BLaER1 treated with 17β-estradiol and CSF1 and Interleukin-3, amounts not matched to agents 10 nM and 100 nM (cell line): ENCODE data around the gene SLIRP.
"Not testable (repeated sequence)": the region's sequence is repeated elsewhere in the genome, so short reads cannot be mapped to it uniquely, and the experiment has no call there.

Source experiments
- H3K27ac ChIP-seq, 11 experiments: shearing (Covaris generic); formaldehyde crosslinking; 2 replicates each; pipeline ENCODE4 v1.8.1; 2022
- H3K27me3 ChIP-seq, 11 experiments: shearing (Covaris generic); formaldehyde crosslinking; 2 replicates each; pipeline ENCODE4 v1.8.1; 2022
- H3K36me3 ChIP-seq, 11 experiments: shearing (Covaris generic); formaldehyde crosslinking; 2 replicates each; pipeline ENCODE4 v1.8.1; 2022
- H3K4me1 ChIP-seq, 10 experiments: shearing (Covaris generic); formaldehyde crosslinking; 2 replicates each; pipeline ENCODE4 v1.8.1; 2022
- H3K4me2 ChIP-seq, 11 experiments: shearing (Covaris generic); formaldehyde crosslinking; 2 replicates each; pipeline ENCODE4 v1.8.1; 2022
- H3K4me3 ChIP-seq, 10 experiments: shearing (Covaris generic); formaldehyde crosslinking; 2 replicates each; pipeline ENCODE4 v1.8.1; 2022
- H3K9ac ChIP-seq, 11 experiments: shearing (Covaris generic); formaldehyde crosslinking; 2 replicates each; pipeline ENCODE4 v1.8.1; 2022
- H3K9me3 ChIP-seq, 11 experiments: shearing (Covaris generic); formaldehyde crosslinking; replicated peaks in 1 of 11; 2 replicates each; pipeline ENCODE4 v1.8.1; 2022
- H4K20me1 ChIP-seq, 11 experiments: shearing (Covaris generic); formaldehyde crosslinking; 2 replicates each; pipeline ENCODE4 v1.8.1; 2022
- Cebpa-rat ChIP-seq, 11 experiments: shearing (Covaris generic); IDR thresholded peaks; 2 replicates each; pipeline ENCODE4 v1.8.1; 2022

The SLIRP gene

GRCh38 chr14:77707724-77708408, at the start of gene SLIRP, which contains the start of gene ALKBH1:
Gene SLIRP (plus strand): TSS chr14:77708103. CDS start chr14:77708112, 9 bp downstream.
Gene ALKBH1 (minus strand): TSS chr14:77708023. CDS start chr14:77708004, 19 bp downstream.
- peak within 1 kb of the TSS; percentile 79 to 91 (median 87) for H3K9ac ChIP-seq
- H3K27me3 ChIP-seq, result no peaks in the 10 kb centered on the region
- H3K4me2 ChIP-seq, result peak within 1 kb of the TSS; percentile 91 to 97 (median 95)
- TF ChIP-seq Cebpa-rat (IDR thresholded peaks at IDR 0.05), result no peak
- H3K9me3 ChIP-seq, result no peaks in the 10 kb centered on the region
- peak within 1 kb of the TSS; percentile 40 to 87 (median 83); a peak in 21 of 22 replicates for H3K27ac ChIP-seq
- H4K20me1 ChIP-seq, result peaks cover 0 to 78% (median 48%) of the 10 kb centered on the region in 11 experiments; a peak in 20 of 22 replicates
- H3K4me3 ChIP-seq, result peak within 1 kb of the TSS; percentile 84 to 99 (median 96)
- peaks cover 30 to 39% (median 35%) of the 10 kb centered on the region in 10 experiments for H3K4me1 ChIP-seq
- peaks cover 51 to 74% (median 65%) of the 10 kb centered on the region in 11 experiments for H3K36me3 ChIP-seq

GRCh38 chr14:77659831-77660230, 48.1 kb upstream of the SLIRP start:
- Histone ChIP-seq H3K27me3 (no peaks in the 10 kb centered on the region), H3K9ac (peak overlapping the region; percentile 33 to 77 (median 68)), H3K36me3 (no peaks in the 10 kb centered on the region), H4K20me1 (no peaks in the 10 kb centered on the region), H3K4me2 (peak overlapping the region; percentile 69 to 96 (median 86)), H3K27ac (peak overlapping the region; percentile 73 to 89 (median 85)), H3K4me1 (peaks cover 66 to 82% (median 73%) of the 10 kb centered on the region in 10 experiments), H3K9me3 (0 out of 22 replicates have a peak, but pooled peaks cover 0 to 3% (median 0%) of the 10 kb centered on the region in 11 experiments), H3K4me3 (peak overlapping the region in 8 of 10 experiments; percentile 38 to 62 (median 46); a peak in 14 of 20 replicates)
- peak in 9 of 11 experiments; percentile 9 to 85 (median 60); a peak in 9 of 22 replicates for TF ChIP-seq Cebpa-rat (IDR thresholded peaks at IDR 0.05)

GRCh38 chr14:77660754-77661153, 47.1 kb upstream of the SLIRP start:
- Histone ChIP-seq H3K4me2 (peak overlapping the region; percentile 69 to 96 (median 86)), H3K9me3 (0 out of 22 replicates have a peak, but pooled peaks cover 0 to 3% (median 0%) of the 10 kb centered on the region in 11 experiments), H3K4me3 (peak overlapping the region; percentile 1 to 62 (median 43); a peak in 18 of 20 replicates), H4K20me1 (no peaks in the 10 kb centered on the region), H3K4me1 (peaks cover 57 to 73% (median 64%) of the 10 kb centered on the region in 10 experiments), H3K36me3 (no peaks in the 10 kb centered on the region), H3K27ac (peak overlapping the region; percentile 73 to 89 (median 85)), H3K9ac (peak overlapping the region; percentile 33 to 77 (median 68); a peak in 19 of 22 replicates), H3K27me3 (no peaks in the 10 kb centered on the region)
- no peak for TF ChIP-seq Cebpa-rat (IDR thresholded peaks at IDR 0.05)

GRCh38 chr14:77661562-77661961, 46.3 kb upstream of the SLIRP start:
- H4K20me1 ChIP-seq, H3K27me3 ChIP-seq, H3K36me3 ChIP-seq, H3K4me3 ChIP-seq, H3K9me3 ChIP-seq: not testable (repeated sequence)
- Histone ChIP-seq H3K27ac (peak overlapping the region; percentile 73 to 89 (median 85); a peak in 16 of 22 replicates), H3K4me2 (peak overlapping the region; percentile 69 to 96 (median 86)), H3K4me1 (peaks cover 49 to 68% (median 58%) of the 10 kb centered on the region in 10 experiments), H3K9ac (peak overlapping the region in 1 of 11 experiments; percentile 73; a peak in 1 of 22 replicates)

GRCh38 chr14:77663293-77663692, 44.6 kb upstream of the SLIRP start:
- Histone ChIP-seq H3K27ac (no peak overlapping the region; a peak in 1 of 22 replicates), H3K4me3 (no peak overlapping the region), H3K9me3 (0 out of 22 replicates have a peak, but pooled peaks cover 0 to 3% (median 0%) of the 10 kb centered on the region in 11 experiments), H3K36me3 (no peaks in the 10 kb centered on the region), H3K9ac (no peak overlapping the region), H3K4me1 (peaks cover 32 to 68% (median 45%) of the 10 kb centered on the region in 10 experiments), H3K27me3 (no peaks in the 10 kb centered on the region), H3K4me2 (no peak overlapping the region), H4K20me1 (no peaks in the 10 kb centered on the region)
- no peak for TF ChIP-seq Cebpa-rat (IDR thresholded peaks at IDR 0.05)

- no peak overlapping the region for H3K9ac ChIP-seq
- H3K9me3 ChIP-seq, result no peaks in the 10 kb centered on the region
- peaks cover 0 to 45% (median 12%) of the 10 kb centered on the region in 10 experiments; a peak in 10 of 20 replicates for H3K4me1 ChIP-seq
- peak overlapping the region in 4 of 11 experiments; percentile 8 to 78 (median 56); a peak in 7 of 22 replicates for H3K4me2 ChIP-seq
- no peaks in the 10 kb centered on the region for H3K27me3 ChIP-seq
- no peak overlapping the region for H3K4me3 ChIP-seq
- TF ChIP-seq Cebpa-rat (IDR thresholded peaks at IDR 0.05), result no peak
- H3K36me3 ChIP-seq, result peaks cover 0 to 18% (median 13%) of the 10 kb centered on the region in 11 experiments; a peak in 16 of 22 replicates
- no peaks in the 10 kb centered on the region for H4K20me1 ChIP-seq
- peak overlapping the region in 4 of 11 experiments; percentile 23 to 66 (median 44); a peak in 7 of 22 replicates for H3K27ac ChIP-seq
These were observed 40.6 kb upstream of the SLIRP start for GRCh38 chr14:77667331-77667730.

- Histone ChIP-seq H4K20me1 (no peaks in the 10 kb centered on the region), H3K27me3 (no peaks in the 10 kb centered on the region), H3K4me2 (no peak overlapping the region), H3K4me3 (no peak overlapping the region), H3K36me3 (peaks cover 55 to 77% (median 71%) of the 10 kb centered on the region in 11 experiments), H3K4me1 (peaks cover 0 to 15% (median 2%) of the 10 kb centered on the region in 10 experiments; a peak in 9 of 20 replicates), H3K9me3 (no peaks in the 10 kb centered on the region), H3K9ac (no peak overlapping the region), H3K27ac (no peak overlapping the region)
- no peak for TF ChIP-seq Cebpa-rat (IDR thresholded peaks at IDR 0.05)
These were observed 34.7 kb upstream of the SLIRP start for GRCh38 chr14:77673193-77673592.

- Histone ChIP-seq H3K36me3 (peaks cover 72 to 94% (median 88%) of the 10 kb centered on the region in 11 experiments), H3K4me1 (no peaks in the 10 kb centered on the region), H3K27ac (no peak overlapping the region), H3K9ac (no peak overlapping the region), H3K4me2 (no peak overlapping the region), H4K20me1 (no peaks in the 10 kb centered on the region), H3K4me3 (no peak overlapping the region), H3K9me3 (no peaks in the 10 kb centered on the region), H3K27me3 (no peaks in the 10 kb centered on the region)
- TF ChIP-seq Cebpa-rat (IDR thresholded peaks at IDR 0.05), result no peak
These were observed 33.0 kb upstream of the SLIRP start for GRCh38 chr14:77674931-77675330.
